Measurements from ENCODE around the gene SORCS2.

SORCS2 gene

GRCh38 chr4:7217039-7217438, 24.7 kb downstream of the SORCS2 start:
- no peak overlapping the region for H3K4me3 ChIP-seq (ENCODE audit: low read depth, low read length)
- no peak for TF ChIP-seq CTCF (IDR thresholded peaks at IDR 0.05; ENCODE audit: low read depth, low read length)

- TF ChIP-seq CTCF (IDR thresholded peaks at IDR 0.05; ENCODE audit: low read depth, low read length): no peak
- no peak overlapping the region for H3K4me3 ChIP-seq (ENCODE audit: low read depth, low read length)
Measured at GRCh38 chr4:7217474-7218321, 25.4 kb downstream of the SORCS2 start.

GRCh38 chr4:7218686-7219085, 26.3 kb downstream of the SORCS2 start:
- TF ChIP-seq CTCF (IDR thresholded peaks at IDR 0.05; ENCODE audit: low read depth, low read length): no peak
- no peak overlapping the region for H3K4me3 ChIP-seq (ENCODE audit: low read depth, low read length)

- H3K4me3 ChIP-seq (ENCODE audit: low read depth, low read length): no peak overlapping the region
- TF ChIP-seq CTCF (IDR thresholded peaks at IDR 0.05; ENCODE audit: low read depth, low read length): no peak
Measured at GRCh38 chr4:7222521-7222920, 30.2 kb downstream of the SORCS2 start.

GRCh38 chr4:7223541-7223940, 31.2 kb downstream of the SORCS2 start:
- H3K4me3 ChIP-seq (ENCODE audit: low read depth, low read length): no peak overlapping the region
- TF ChIP-seq CTCF (IDR thresholded peaks at IDR 0.05; ENCODE audit: low read depth, low read length): no peak

GRCh38 chr4:7224001-7224400, 31.7 kb downstream of the SORCS2 start:
- no peak overlapping the region for H3K4me3 ChIP-seq (ENCODE audit: low read depth, low read length)
- TF ChIP-seq CTCF (IDR thresholded peaks at IDR 0.05; ENCODE audit: low read depth, low read length): no peak

GRCh38 chr4:7224878-7225533, 32.7 kb downstream of the SORCS2 start:
- no peak overlapping the region for H3K4me3 ChIP-seq (ENCODE audit: low read depth, low read length)
- TF ChIP-seq CTCF (IDR thresholded peaks at IDR 0.05; ENCODE audit: low read depth, low read length): no peak

Measured in WI38 (cell line).